HepG2 (cell line): ENCODE results near the gene SLC13A5. TPM values are rescaled to one million over a fixed set of nuclear protein-coding genes. Genes with fewer than 3 reads are reported as not detected.
A peak's percentile ranks its signal among the peaks of the same experiment; 100 is the strongest.

Experiments
- CAMTA2 ChIP-seq: sonication (generic); formaldehyde crosslinking; IDR thresholded peaks from 2 replicates; pipeline ENCODE4 v1.4.0; 2020; ENCODE audit warnings: mild to moderate bottlenecking, missing genetic modification reagents, borderline replicate concordance
- MLX ChIP-seq: IDR thresholded peaks from 2 replicates; pipeline ENCODE4 v1.6.1; 2016
- MTF2 ChIP-seq: sonication (generic); formaldehyde crosslinking; IDR thresholded peaks from 2 replicates; pipeline ENCODE4 v1.5.0; 2020; ENCODE audit warnings: missing genetic modification reagents, borderline replicate concordance
- NR2F2 ChIP-seq: IDR thresholded peaks from 2 replicates; pipeline ENCODE4 v1.6.1; 2012; ENCODE audit warnings: low read depth, inconsistent platforms, borderline replicate concordance
- NR2F6 ChIP-seq, 2 experiments: IDR thresholded peaks; 2 replicates each; pipeline ENCODE4 v1.6.1; 2016; ENCODE audit warnings: antibody characterized with exemption in 1 of 2, mild to moderate bottlenecking in 1 of 2
- PATZ1 ChIP-seq: sonication (generic); formaldehyde crosslinking; IDR thresholded peaks from 2 replicates; pipeline ENCODE4 v1.4.0; 2020; ENCODE audit warnings: missing genetic modification reagents
- SIN3A ChIP-seq: IDR thresholded peaks from 2 replicates; pipeline ENCODE4 v1.6.1; 2011; ENCODE audit warnings: low read depth, mild to moderate bottlenecking, control low read depth, low read length, borderline replicate concordance
- SIN3B ChIP-seq: fragments of 150-350 bp; IDR thresholded peaks from 2 replicates; pipeline ENCODE4 v1.6.1; 2014; ENCODE audit warnings: low read length
- SNAPC4 ChIP-seq: sonication (generic); formaldehyde crosslinking; IDR thresholded peaks from 2 replicates; pipeline ENCODE4 v1.4.0; 2020; ENCODE audit warnings: mild to moderate bottlenecking, missing genetic modification reagents
- SUZ12 ChIP-seq: fragments of 150-350 bp; IDR thresholded peaks from 2 replicates; pipeline ENCODE4 v1.6.1; 2014; ENCODE audit warnings: low read depth, low read length
- ZNF256 ChIP-seq: sonication (generic); formaldehyde crosslinking; conservative IDR thresholded peaks from 2 replicates; pipeline ENCODE4 v1.4.0; 2020; ENCODE audit warnings: missing genetic modification reagents
- ZNF367 ChIP-seq: sonication (generic); formaldehyde crosslinking; IDR thresholded peaks from 2 replicates; pipeline ENCODE4 v1.4.0; 2020; ENCODE audit warnings: missing genetic modification reagents, borderline replicate concordance
- polyA plus RNA-seq, 8 experiments: library from polyadenylated mRNA; depleted of rRNA in 3 of 8; stranded (reverse) in 7 of 8; unstranded in 1 of 8; fragments of >200 nt; fragmentation: Illumina TruSeq in 4 of 8; extraction: Trizol in 4 of 8; gene quantifications; 2 replicates each; pipeline versions ENCODE4 v1.2.1 to v1.2.3, GENCODE V29; 2011 to 2016; ENCODE audit warnings: low read depth in 4 of 8, missing spikeins in 1 of 8, mixed read lengths in 1 of 8; ENCODE audit not compliant: insufficient read depth in 1 of 8
- total RNA-seq, 5 experiments: library from RNA; depleted of rRNA; stranded (reverse); fragments of >200 nt; fragmentation: Illumina TruSeq; extraction: Trizol; gene quantifications; 2 replicates each; pipeline ENCODE4 v1.2.3, GENCODE V29; 2016; ENCODE audit warnings: low read depth in 1 of 5
- TF ChIP-seq, protein P1 (sequence below): sonication (generic); formaldehyde crosslinking; IDR thresholded peaks from 2 replicates; pipeline ENCODE4 v1.5.0; 2020; ENCODE audit warnings: mild to moderate bottlenecking, missing genetic modification reagents, borderline replicate concordance

Gene SLC13A5
- total and polyA plus RNA-seq, 2 of the 13 experiments (the other 11 are each of a cell fraction or from before 2014, with no cell fraction given): 42.8 to 310 TPM

DNA sequence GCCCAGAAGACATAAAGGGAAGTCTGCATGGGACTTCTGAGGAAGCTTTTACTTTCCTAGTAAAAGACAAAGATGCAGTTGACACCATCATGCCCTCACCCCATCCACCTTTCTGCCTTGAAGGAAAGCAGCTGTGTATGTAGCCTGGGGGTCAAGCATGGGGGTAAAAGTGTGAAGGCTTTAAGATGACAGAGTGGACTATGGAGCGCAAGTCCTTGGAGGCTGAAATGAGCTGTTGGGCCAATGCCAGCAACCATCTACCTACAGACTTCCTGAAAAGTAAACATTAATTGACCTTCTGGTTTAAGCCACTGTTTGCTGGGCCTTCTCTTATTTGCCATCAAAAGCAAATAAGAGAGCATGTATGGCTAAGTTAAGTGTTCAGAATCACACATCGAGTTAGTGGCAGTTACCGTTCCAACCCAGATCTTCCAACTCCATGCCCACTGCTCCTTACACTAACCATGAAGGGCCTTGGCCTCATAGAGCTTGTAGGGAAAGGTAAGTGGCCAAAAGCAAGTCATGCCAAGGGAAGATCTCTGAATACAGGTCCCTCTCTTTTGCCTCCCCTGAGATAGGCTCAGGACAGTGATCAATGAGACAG lies 30.0 kb downstream of the SLC13A5 start (continued):
- TF ChIP-seq PATZ1 (CRISPR knock-in tag) (peak; percentile 35), MTF2 (CRISPR knock-in tag) (no peak), NR2F2 (peak; percentile 85), ZNF256 (no peak), MLX (CRISPR knock-in tag) (peak; percentile 61), NR2F6 (IDR thresholded peaks at IDR 0.05) (peak; percentile 86), NR2F6 (CRISPR knock-in tag; IDR thresholded peaks at IDR 0.05) (peak; percentile 78), SIN3A (no peak), SNAPC4 (no peak), SUZ12 (no peak), ZNF367 (CRISPR knock-in tag) (no peak), CAMTA2 (CRISPR knock-in tag) (no peak), SIN3B (no peak)
- TF ChIP-seq, protein P1, sequence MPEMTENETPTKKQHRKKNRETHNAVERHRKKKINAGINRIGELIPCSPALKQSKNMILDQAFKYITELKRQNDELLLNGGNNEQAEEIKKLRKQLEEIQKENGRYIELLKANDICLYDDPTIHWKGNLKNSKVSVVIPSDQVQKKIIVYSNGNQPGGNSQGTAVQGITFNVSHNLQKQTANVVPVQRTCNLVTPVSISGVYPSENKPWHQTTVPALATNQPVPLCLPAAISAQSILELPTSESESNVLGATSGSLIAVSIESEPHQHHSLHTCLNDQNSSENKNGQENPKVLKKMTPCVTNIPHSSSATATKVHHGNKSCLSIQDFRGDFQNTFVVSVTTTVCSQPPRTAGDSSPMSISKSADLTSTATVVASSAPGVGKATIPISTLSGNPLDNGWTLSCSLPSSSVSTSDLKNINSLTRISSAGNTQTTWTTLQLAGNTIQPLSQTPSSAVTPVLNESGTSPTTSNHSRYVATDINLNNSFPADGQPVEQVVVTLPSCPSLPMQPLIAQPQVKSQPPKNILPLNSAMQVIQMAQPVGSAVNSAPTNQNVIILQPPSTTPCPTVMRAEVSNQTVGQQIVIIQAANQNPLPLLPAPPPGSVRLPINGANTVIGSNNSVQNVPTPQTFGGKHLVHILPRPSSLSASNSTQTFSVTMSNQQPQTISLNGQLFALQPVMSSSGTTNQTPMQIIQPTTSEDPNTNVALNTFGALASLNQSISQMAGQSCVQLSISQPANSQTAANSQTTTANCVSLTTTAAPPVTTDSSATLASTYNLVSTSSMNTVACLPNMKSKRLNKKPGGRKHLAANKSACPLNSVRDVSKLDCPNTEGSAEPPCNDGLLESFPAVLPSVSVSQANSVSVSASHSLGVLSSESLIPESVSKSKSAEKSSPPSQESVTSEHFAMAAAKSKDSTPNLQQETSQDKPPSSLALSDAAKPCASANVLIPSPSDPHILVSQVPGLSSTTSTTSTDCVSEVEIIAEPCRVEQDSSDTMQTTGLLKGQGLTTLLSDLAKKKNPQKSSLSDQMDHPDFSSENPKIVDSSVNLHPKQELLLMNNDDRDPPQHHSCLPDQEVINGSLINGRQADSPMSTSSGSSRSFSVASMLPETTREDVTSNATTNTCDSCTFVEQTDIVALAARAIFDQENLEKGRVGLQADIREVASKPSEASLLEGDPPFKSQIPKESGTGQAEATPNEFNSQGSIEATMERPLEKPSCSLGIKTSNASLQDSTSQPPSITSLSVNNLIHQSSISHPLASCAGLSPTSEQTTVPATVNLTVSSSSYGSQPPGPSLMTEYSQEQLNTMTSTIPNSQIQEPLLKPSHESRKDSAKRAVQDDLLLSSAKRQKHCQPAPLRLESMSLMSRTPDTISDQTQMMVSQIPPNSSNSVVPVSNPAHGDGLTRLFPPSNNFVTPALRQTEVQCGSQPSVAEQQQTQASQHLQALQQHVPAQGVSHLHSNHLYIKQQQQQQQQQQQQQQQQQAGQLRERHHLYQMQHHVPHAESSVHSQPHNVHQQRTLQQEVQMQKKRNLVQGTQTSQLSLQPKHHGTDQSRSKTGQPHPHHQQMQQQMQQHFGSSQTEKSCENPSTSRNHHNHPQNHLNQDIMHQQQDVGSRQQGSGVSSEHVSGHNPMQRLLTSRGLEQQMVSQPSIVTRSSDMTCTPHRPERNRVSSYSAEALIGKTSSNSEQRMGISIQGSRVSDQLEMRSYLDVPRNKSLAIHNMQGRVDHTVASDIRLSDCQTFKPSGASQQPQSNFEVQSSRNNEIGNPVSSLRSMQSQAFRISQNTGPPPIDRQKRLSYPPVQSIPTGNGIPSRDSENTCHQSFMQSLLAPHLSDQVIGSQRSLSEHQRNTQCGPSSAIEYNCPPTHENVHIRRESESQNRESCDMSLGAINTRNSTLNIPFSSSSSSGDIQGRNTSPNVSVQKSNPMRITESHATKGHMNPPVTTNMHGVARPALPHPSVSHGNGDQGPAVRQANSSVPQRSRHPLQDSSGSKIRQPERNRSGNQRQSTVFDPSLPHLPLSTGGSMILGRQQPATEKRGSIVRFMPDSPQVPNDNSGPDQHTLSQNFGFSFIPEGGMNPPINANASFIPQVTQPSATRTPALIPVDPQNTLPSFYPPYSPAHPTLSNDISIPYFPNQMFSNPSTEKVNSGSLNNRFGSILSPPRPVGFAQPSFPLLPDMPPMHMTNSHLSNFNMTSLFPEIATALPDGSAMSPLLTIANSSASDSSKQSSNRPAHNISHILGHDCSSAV (CRISPR knock-in tag): no peak
